ENCODE results near the gene RELN.

DNA sequence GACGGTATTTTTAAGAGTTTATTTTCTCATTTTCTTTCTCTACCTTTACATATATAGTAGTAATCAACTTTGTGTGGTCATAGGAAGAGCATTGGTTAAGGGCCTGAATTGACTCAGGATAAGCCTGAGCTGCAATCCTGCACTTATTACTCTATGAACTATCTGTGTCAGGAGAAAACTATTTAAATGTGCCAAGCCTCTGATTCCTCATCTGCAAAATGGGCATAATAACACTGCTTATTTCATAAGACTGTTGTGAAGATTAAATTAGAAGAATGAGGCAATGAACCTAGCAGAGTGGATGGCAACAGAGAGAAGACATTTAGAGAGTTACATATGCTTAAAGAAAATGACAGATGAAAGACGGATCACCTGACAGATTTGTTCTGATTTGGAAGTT, 175.5 kb downstream of the RELN start:
- TF ChIP-seq CTCF (IDR thresholded peaks at IDR 0.05) (no peak), POLR2AphosphoS5 (IDR thresholded peaks at IDR 0.05) (no peak), POLR2A (IDR thresholded peaks at IDR 0.05) (no peak)
